Prostate gland (tissue), 2 donors: ENCODE measurements around the gene SOX1.

Experiments
- CTCF ChIP-seq, 4 experiments: fragments of 200-600 bp in 2 of 4; fragments of 450-650 bp in 2 of 4; sonication (generic) in 2 of 4; IDR thresholded peaks; 1 replicate in 3 of 4; 2 replicates in 1 of 4; pipeline ENCODE4 v1.5.1; 2016 to 2019; ENCODE audit warnings: antibody characterized with exemption in 4 of 4, mild to moderate bottlenecking in 2 of 4, moderate library complexity in 2 of 4
- POLR2A ChIP-seq: fragments of 450-650 bp; IDR thresholded peaks from one replicate; pipeline ENCODE4 v1.6.1; 2016; ENCODE audit warnings: antibody characterized with exemption, mild to moderate bottlenecking

- TF ChIP-seq CTCF (IDR thresholded peaks at IDR 0.05) (no peak), POLR2A (no peak)
Observed at GRCh38 chr13:112115403-112116091, 48.6 kb downstream of the SOX1 start.
